Osteocyte (in vitro differentiated cells): ENCODE data around the gene LRCOL1. TPM values are rescaled to one million over a fixed set of nuclear protein-coding genes. Genes with fewer than 3 reads are reported as not detected.

Experiments
- DNase-seq: peaks from one replicate; pipeline ENCODE4 v3.0.0; 2021; ENCODE audit warnings: mixed read lengths; ENCODE audit not compliant: unreplicated experiment; ENCODE audit errors: extremely low spot score
- H3K27ac Mint-ChIP-seq: one replicate; pipeline ENCODE4 v1.8.0; 2021; ENCODE audit warnings: mild to moderate bottlenecking, mixed read lengths; ENCODE audit not compliant: unreplicated experiment
- H3K27me3 Mint-ChIP-seq: one replicate; pipeline ENCODE4 v1.8.0; 2021; ENCODE audit warnings: mixed read lengths; ENCODE audit not compliant: unreplicated experiment
- H3K36me3 Mint-ChIP-seq: one replicate; pipeline ENCODE4 v1.8.0; 2021; ENCODE audit warnings: mixed read lengths; ENCODE audit not compliant: unreplicated experiment
- H3K4me1 Mint-ChIP-seq: one replicate; pipeline ENCODE4 v1.8.0; 2021; ENCODE audit warnings: mixed read lengths; ENCODE audit not compliant: unreplicated experiment
- H3K4me3 Mint-ChIP-seq: one replicate; pipeline ENCODE4 v1.8.0; 2021; ENCODE audit warnings: mild to moderate bottlenecking, moderate library complexity, mixed read lengths; ENCODE audit not compliant: unreplicated experiment
- H3K9me3 Mint-ChIP-seq: one replicate; pipeline ENCODE4 v1.8.0; 2021; ENCODE audit warnings: mixed read lengths; ENCODE audit not compliant: unreplicated experiment
- total RNA-seq: library from RNA; stranded (reverse); gene quantifications from 2 replicates; pipeline ENCODE4 v1.2.1, GENCODE V29; 2021
- TF ChIP-seq, protein P1 (sequence below): fragments of 200-600 bp; sonication (generic); IDR thresholded peaks from 2 replicates; pipeline ENCODE4 v1.5.0; 2021; ENCODE audit warnings: antibody characterized with exemption, mild to moderate bottlenecking, moderate library complexity

LRCOL1 gene
- total RNA-seq, 1 donor from 2014 or later: not detected

DNA sequence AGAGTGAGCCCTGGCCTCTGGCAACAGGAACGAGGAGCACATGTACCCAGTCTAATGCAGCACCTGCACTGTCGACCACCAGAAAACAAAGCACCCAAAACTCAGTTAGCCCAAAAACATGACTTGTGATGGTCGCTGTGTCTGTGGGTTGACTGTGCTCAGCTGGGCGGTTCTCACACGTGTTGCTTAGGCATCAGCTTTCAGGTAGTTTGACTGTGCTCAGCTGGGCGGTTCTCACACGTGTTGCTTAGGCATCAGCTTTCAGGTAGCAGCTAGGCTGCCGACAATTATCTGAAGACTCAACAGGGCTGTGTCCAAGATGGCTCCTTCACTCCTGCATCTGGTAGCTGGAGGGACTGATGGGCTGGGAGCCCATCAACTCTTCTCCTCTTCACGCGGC, 1.2 kb upstream of the LRCOL1 start:
- TF ChIP-seq, protein P1, sequence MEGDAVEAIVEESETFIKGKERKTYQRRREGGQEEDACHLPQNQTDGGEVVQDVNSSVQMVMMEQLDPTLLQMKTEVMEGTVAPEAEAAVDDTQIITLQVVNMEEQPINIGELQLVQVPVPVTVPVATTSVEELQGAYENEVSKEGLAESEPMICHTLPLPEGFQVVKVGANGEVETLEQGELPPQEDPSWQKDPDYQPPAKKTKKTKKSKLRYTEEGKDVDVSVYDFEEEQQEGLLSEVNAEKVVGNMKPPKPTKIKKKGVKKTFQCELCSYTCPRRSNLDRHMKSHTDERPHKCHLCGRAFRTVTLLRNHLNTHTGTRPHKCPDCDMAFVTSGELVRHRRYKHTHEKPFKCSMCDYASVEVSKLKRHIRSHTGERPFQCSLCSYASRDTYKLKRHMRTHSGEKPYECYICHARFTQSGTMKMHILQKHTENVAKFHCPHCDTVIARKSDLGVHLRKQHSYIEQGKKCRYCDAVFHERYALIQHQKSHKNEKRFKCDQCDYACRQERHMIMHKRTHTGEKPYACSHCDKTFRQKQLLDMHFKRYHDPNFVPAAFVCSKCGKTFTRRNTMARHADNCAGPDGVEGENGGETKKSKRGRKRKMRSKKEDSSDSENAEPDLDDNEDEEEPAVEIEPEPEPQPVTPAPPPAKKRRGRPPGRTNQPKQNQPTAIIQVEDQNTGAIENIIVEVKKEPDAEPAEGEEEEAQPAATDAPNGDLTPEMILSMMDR: no peak
- H3K4me1 Mint-ChIP-seq: peaks cover 3% of the 10 kb centered on the region
- peaks cover 2% of the 10 kb centered on the region for H3K36me3 Mint-ChIP-seq
- H3K27me3 Mint-ChIP-seq: peaks cover 62% of the 10 kb centered on the region
- no peak overlapping the region for H3K27ac Mint-ChIP-seq
- no peak overlapping the region for H3K4me3 Mint-ChIP-seq
- no peak for DNase-seq
- no peaks in the 10 kb centered on the region for H3K9me3 Mint-ChIP-seq

DNA sequence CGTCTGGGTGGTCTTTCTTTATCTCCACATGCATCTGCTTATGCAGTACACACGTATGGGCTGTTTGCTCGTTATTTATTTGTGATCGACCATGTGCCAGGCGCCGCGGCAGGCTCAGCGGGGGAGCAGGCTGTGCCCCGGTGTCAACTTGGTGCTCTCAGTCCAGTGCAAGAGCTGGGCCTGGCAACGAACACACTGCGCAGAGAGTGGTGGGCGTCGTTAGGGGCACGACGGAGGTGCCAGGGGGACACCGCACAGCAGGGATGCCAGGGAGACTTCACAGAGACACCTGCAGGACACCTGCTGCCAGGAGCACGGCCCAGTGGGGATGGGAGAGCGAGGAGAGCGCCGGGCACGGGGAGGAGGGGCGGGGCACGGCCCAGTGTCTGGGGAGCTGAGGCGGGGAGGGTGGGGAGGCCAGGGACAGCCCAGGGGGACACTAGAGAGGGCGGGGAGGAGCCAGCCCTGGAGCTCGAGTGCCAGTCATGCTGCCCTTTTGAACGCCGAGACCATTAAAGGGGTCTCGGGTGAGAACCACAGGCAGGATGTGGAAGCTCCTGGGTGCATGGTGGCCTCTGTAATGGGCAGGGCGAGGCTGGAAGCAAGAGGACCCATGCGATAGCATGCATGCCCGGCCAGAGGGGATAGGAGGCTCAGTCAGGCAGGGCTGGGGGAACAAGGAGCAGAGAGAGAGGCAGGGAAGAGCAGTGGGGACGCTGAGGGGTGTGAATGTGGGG, 652 bp upstream of the LRCOL1 start:
- peaks cover 3% of the 10 kb centered on the region for H3K4me1 Mint-ChIP-seq
- H3K36me3 Mint-ChIP-seq: peaks cover 2% of the 10 kb centered on the region
- peaks cover 66% of the 10 kb centered on the region for H3K27me3 Mint-ChIP-seq
- no peak overlapping the region for H3K4me3 Mint-ChIP-seq
- TF ChIP-seq, protein P1: no peak
- H3K27ac Mint-ChIP-seq: no peak overlapping the region
- H3K9me3 Mint-ChIP-seq: no peaks in the 10 kb centered on the region
- no peak for DNase-seq

DNA sequence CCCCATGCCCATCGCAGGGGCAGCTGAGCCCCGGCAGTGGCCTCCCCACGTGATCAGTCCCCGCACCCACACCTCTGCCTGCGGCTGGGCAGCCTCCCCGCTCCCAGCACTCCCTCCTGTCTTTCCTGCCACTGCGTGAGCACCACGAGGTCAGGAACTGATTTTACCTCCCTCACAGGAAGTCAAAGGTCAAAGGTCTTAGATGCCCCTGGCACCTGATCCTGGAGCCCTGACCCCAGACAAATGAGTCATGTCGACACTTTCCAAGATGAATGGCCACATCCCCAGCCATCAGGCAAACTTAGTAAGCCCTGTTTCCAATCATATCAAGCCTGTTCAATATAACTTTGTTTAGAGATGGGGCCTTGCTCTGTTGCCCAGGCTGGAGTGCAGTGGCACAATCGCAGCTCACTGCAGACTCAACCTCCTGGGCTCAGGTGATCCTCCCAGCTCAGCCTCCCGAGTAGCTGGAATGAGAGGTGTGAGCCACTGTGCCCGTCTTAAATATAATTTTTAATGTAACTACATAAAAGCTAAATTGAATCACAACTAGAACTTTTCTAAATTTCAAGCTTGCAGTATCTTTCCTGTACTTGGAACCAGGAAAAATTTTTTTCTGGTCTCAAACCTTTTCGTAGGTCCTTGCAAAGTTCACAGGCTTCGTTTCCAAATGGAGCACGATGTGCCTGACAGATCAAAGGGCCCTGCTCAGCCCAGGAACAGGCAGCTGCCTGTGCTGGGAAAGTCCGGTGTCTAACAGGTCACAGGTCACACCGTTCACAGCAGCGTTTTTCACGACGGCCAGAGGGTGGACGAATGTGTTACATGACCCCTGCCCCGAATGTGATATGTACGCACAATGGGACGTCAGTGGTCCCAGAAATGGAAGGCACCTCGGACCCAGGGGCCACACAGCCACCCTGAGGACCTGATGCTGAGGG, 1.9 kb downstream of the LRCOL1 start:
- TF ChIP-seq, protein P1: no peak
- no peak for DNase-seq
- H3K4me1 Mint-ChIP-seq: no peaks in the 10 kb centered on the region
- peaks cover 2% of the 10 kb centered on the region for H3K36me3 Mint-ChIP-seq
- no peak overlapping the region for H3K27ac Mint-ChIP-seq
- H3K4me3 Mint-ChIP-seq: no peak overlapping the region
- peaks cover 60% of the 10 kb centered on the region for H3K27me3 Mint-ChIP-seq
- no peaks in the 10 kb centered on the region for H3K9me3 Mint-ChIP-seq

DNA sequence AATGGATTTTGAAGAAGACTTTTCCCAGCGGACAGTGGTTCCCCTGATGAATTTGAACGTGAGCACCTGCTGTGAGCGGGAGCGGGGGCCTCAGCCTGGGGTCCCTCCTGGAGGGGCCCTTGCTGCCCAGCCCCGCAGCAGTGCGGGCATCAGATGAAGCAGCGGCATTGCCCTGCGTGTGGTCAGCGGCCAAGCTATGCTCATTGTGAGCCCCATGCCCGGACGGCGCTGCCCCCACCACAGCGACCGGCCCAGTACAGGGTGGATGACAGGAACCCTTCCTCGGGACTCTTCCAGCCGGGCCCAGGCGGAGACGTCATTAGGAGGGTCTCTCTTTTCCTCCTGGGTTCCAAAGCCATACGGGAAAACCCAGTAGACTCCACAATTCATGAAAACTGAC, 3.5 kb downstream of the LRCOL1 start:
- H3K27me3 Mint-ChIP-seq: peaks cover 55% of the 10 kb centered on the region
- H3K4me3 Mint-ChIP-seq: no peak overlapping the region
- no peaks in the 10 kb centered on the region for H3K9me3 Mint-ChIP-seq
- TF ChIP-seq, protein P1: no peak
- H3K36me3 Mint-ChIP-seq: peaks cover 2% of the 10 kb centered on the region
- no peak for DNase-seq
- H3K27ac Mint-ChIP-seq: no peak overlapping the region
- peaks cover 10% of the 10 kb centered on the region for H3K4me1 Mint-ChIP-seq

DNA sequence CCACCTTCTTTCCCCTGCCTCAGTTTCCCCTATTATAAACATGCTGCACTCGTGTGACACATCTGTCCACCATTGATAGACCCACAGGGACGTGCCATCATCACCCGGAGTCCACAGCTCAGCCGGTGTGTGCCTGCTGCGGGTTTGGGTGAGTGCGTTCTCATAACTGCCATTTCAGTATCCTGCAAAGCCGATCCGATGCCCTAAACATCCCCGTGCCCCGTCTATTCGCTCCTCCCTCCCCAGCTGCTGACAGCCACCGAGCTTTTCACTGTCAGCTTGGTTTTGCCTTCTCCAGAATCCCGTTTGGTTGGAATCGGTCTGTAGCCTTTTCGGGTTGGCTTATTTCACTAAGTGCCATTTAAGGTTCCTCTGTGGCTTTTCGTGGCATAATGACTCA, 3.9 kb downstream of the LRCOL1 start:
- Mint-ChIP-seq H3K4me3 (no peak overlapping the region), H3K27me3 (peaks cover 51% of the 10 kb centered on the region), H3K4me1 (peaks cover 10% of the 10 kb centered on the region), H3K9me3 (no peaks in the 10 kb centered on the region), H3K36me3 (peaks cover 2% of the 10 kb centered on the region), H3K27ac (no peak overlapping the region)
- no peak for DNase-seq
- TF ChIP-seq, protein P1: no peak
